ENCODE measurements around the gene INAVA.

The INAVA gene

DNA sequence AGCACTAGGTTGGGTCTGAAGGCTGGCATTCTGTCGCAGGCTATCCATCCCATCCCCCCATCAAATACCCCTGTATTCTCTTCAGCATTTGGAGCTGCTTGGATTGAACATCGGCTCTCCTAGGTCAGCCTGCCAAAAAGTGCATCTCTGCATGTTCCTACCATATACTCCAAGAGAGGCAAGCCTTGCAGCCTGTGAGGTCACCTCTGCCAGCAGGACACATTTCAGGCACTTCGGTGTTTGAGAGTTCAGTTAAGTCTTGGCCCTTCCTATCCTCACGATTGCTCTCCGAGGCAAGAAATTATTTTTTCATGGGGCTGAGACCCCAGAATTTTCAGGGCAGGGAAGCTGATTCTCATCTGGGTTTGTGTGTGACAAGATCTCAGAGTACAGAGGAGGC lies 19.3 kb upstream of the INAVA start:
- no peak for DNase-seq

DNA sequence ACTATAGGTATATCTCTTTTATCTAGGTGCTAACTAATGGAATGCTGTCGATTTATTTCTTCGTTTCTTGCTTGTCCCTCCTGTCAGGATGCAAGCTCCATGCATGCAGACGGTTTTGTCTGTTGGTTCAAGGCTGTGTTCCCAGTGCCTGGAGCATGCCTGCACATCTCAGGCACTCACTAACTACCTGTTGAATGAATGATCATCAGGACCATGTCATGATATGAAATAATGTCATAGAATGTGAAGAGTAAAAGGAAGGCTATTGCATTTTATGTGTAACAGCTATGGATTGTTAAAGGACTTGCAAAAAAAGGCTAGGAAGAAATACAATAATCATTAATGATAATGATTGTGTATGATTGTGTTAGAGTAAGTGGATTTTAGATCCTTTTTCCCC lies 17.7 kb upstream of the INAVA start:
- no peak overlapping the region for H3K4me3 ChIP-seq (ENCODE audit: insufficient read depth, low read depth, low read length, poor library complexity, severe bottlenecking)
- no peak overlapping the region for H3K27ac ChIP-seq (ENCODE audit: insufficient read depth, low read length, poor library complexity, severe bottlenecking)
- no peaks in the 10 kb centered on the region for H3K36me3 ChIP-seq (ENCODE audit: control insufficient read depth, insufficient read depth, low read length)
- H3K9me3 ChIP-seq (ENCODE audit: control insufficient read depth, low read length): no peaks in the 10 kb centered on the region
- no peak for DNase-seq
- no peaks in the 10 kb centered on the region for H3K27me3 ChIP-seq (replicated peaks; ENCODE audit: control insufficient read depth, insufficient read depth, low read length, poor library complexity, severe bottlenecking)
- peaks cover 34% of the 10 kb centered on the region for H3K4me1 ChIP-seq (ENCODE audit: control insufficient read depth, insufficient read depth, low read length, poor library complexity, severe bottlenecking)

More for the DNA sequence above, 19.3 kb upstream of the INAVA start:
- Histone ChIP-seq H3K9me3 (ENCODE audit: control insufficient read depth, low read length) (no peaks in the 10 kb centered on the region), H3K4me3 (ENCODE audit: insufficient read depth, low read depth, low read length, poor library complexity, severe bottlenecking) (no peak overlapping the region), H3K36me3 (ENCODE audit: control insufficient read depth, insufficient read depth, low read length) (no peaks in the 10 kb centered on the region), H3K27ac (ENCODE audit: insufficient read depth, low read length, poor library complexity, severe bottlenecking) (no peak overlapping the region), H3K27me3 (replicated peaks; ENCODE audit: control insufficient read depth, insufficient read depth, low read length, poor library complexity, severe bottlenecking) (no peaks in the 10 kb centered on the region), H3K4me1 (ENCODE audit: control insufficient read depth, insufficient read depth, low read length, poor library complexity, severe bottlenecking) (peaks cover 40% of the 10 kb centered on the region)

DNA sequence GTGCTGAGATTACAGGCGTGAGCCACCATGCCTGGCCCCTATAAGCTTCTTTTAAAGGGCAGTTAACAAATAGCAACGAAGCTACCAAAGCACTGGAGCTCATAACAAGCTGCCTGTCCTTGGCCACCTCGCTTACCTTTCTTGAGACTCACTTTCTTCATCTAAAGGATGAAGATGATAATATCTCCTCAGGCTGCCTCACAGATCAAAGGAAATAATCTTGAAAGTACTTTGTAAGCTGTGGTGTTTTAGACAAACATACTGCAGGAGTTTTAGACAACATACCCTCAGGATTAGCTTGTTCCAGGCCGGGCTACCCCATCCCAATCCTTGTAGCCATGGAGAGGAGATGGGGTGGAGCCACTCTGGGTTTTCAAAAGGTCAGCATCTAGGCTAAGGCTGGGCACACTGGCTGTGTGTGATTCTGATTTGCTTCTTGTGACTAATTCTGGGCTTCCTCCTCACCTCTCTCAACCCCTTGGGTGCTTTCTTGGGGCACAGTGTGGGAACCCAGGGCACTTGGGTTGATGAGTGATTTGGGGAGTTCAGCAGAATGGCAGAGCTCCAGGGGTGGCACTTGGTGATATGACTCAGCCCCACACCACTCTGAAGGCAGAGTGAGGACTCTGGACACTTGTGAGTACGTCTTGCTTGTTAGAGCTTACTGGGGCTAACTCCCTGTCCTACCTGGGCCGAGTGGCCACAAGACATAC lies 16.7 kb upstream of the INAVA start:
- peak overlapping the region; percentile 56 for H3K27ac ChIP-seq (ENCODE audit: insufficient read depth, low read length, poor library complexity, severe bottlenecking)
- H3K27me3 ChIP-seq (replicated peaks; ENCODE audit: control insufficient read depth, insufficient read depth, low read length, poor library complexity, severe bottlenecking): no peaks in the 10 kb centered on the region

DNA sequence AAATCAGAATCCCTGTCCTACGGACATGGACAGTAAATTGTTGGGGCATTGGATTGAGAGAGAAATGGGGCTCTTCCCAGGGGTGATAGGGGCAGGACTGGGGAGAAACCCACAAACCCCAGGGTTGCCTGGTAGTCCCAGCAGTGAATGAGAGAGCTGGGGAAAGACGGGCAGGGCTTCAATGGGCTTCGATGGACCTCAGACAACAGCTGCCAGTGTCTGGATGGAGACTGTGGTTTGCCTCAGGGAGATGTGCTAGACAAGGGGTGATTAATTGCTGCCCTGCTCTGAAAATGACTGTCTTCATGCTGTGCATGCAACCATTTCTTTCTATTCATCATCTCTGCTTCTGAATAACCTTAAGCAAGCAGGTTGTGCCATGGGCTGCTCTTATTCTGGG lies 14.5 kb upstream of the INAVA start:
- Histone ChIP-seq H3K36me3 (ENCODE audit: control insufficient read depth, insufficient read depth, low read length) (no peaks in the 10 kb centered on the region), H3K27me3 (replicated peaks; ENCODE audit: control insufficient read depth, insufficient read depth, low read length, poor library complexity, severe bottlenecking) (no peaks in the 10 kb centered on the region), H3K4me1 (ENCODE audit: control insufficient read depth, insufficient read depth, low read length, poor library complexity, severe bottlenecking) (peaks cover 21% of the 10 kb centered on the region), H3K27ac (ENCODE audit: insufficient read depth, low read length, poor library complexity, severe bottlenecking) (no peak overlapping the region), H3K4me3 (ENCODE audit: insufficient read depth, low read depth, low read length, poor library complexity, severe bottlenecking) (no peak overlapping the region), H3K9me3 (ENCODE audit: control insufficient read depth, low read length) (no peaks in the 10 kb centered on the region)
- no peak for DNase-seq

More for the DNA sequence above, 16.7 kb upstream of the INAVA start:
- H3K4me3 ChIP-seq (ENCODE audit: insufficient read depth, low read depth, low read length, poor library complexity, severe bottlenecking): no peak overlapping the region
- H3K9me3 ChIP-seq (ENCODE audit: control insufficient read depth, low read length): no peaks in the 10 kb centered on the region
- DNase-seq: peak in 2 of 3 donors; percentile 34 to 55
- H3K4me1 ChIP-seq (ENCODE audit: control insufficient read depth, insufficient read depth, low read length, poor library complexity, severe bottlenecking): peaks cover 25% of the 10 kb centered on the region
- no peaks in the 10 kb centered on the region for H3K36me3 ChIP-seq (ENCODE audit: control insufficient read depth, insufficient read depth, low read length)

DNA sequence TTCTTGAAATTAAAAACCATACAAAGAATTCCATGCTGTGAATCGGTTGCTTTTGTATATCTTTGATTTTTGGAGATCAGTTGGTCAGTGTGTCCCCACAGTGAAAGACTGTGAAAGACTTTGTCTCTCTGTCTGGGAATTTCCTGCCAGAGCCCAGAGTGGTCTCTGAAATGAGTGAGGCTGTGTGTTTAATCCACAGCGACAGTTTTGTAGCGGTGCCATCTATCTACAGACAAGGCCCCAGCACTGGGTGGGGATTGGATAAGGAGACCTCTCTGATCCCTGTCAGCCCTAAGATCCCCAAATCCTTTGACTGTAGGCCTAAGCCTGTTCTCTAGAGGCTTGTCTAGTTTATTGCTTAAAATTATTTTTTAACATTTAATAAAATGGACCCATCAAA lies 11.6 kb upstream of the INAVA start:
- Histone ChIP-seq H3K36me3 (ENCODE audit: control insufficient read depth, insufficient read depth, low read length) (no peaks in the 10 kb centered on the region), H3K27me3 (replicated peaks; ENCODE audit: control insufficient read depth, insufficient read depth, low read length, poor library complexity, severe bottlenecking) (no peaks in the 10 kb centered on the region), H3K9me3 (ENCODE audit: control insufficient read depth, low read length) (no peaks in the 10 kb centered on the region), H3K4me3 (ENCODE audit: insufficient read depth, low read depth, low read length, poor library complexity, severe bottlenecking) (no peak overlapping the region), H3K27ac (ENCODE audit: insufficient read depth, low read length, poor library complexity, severe bottlenecking) (no peak overlapping the region), H3K4me1 (ENCODE audit: control insufficient read depth, insufficient read depth, low read length, poor library complexity, severe bottlenecking) (peaks cover 14% of the 10 kb centered on the region)
- DNase-seq: no peak

DNA sequence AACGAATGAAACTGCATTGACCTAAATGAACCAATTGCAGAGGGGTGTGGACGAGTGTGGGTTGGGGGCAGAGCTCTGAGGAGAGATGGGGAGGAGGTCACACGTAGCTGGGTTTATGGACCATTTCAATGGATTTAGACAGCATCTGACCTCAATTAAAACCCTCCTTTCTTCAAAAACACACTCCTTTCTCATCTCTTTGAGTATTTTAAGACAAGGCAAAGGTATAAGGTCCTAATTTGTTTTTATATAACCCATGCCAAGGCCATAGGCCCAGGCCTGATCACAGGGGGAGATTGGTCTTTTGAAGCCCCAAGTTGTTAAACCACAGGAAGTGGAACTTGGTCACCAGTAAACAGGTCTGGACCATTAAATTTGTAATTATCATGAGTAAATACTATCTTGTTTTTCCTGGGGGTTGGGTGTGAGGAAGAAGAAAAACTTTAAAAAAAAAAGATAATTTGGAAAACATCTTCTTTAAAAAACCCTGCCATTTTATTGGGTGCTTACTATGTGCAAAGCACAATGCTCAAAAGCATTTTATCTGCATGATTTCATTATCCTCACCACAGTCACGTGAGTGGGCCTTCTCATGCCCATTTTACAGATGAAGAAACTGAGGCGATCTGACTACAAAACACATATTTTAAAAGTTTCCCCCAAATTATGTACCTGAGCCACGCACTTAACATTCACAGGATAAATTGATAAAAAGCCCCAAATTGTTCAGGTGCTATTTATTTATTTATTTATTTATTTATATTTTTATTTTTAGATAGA lies 8.9 kb upstream of the INAVA start:
- H3K36me3 ChIP-seq (ENCODE audit: control insufficient read depth, insufficient read depth, low read length): no peaks in the 10 kb centered on the region
- H3K4me3 ChIP-seq (ENCODE audit: insufficient read depth, low read depth, low read length, poor library complexity, severe bottlenecking): no peak overlapping the region
- DNase-seq: no peak
- H3K9me3 ChIP-seq (ENCODE audit: control insufficient read depth, low read length): no peaks in the 10 kb centered on the region
- no peaks in the 10 kb centered on the region for H3K27me3 ChIP-seq (replicated peaks; ENCODE audit: control insufficient read depth, insufficient read depth, low read length, poor library complexity, severe bottlenecking)
- peaks cover 30% of the 10 kb centered on the region for H3K4me1 ChIP-seq (ENCODE audit: control insufficient read depth, insufficient read depth, low read length, poor library complexity, severe bottlenecking)
- no peak overlapping the region for H3K27ac ChIP-seq (ENCODE audit: insufficient read depth, low read length, poor library complexity, severe bottlenecking)

DNA sequence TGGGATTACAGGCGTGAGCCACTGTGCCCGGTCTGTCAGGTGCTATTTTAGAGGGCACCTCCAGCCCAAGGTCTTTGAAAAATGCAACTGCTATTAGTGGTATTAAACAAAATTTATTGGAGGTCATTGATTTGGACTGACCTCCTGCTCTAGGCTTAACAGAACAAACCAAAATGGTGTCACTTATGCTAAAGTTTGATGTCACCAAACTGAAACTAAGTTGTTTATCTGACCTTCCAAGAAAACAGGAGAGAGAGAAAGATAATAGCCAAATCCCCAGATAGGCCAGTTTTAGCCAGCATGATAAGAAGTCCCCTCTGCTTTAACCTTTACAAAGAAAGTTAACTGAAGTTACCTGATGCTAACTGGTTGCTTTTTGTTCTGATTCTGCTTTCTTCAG lies 8.1 kb upstream of the INAVA start:
- DNase-seq: no peak
- Histone ChIP-seq H3K4me3 (ENCODE audit: insufficient read depth, low read depth, low read length, poor library complexity, severe bottlenecking) (no peak overlapping the region), H3K27ac (ENCODE audit: insufficient read depth, low read length, poor library complexity, severe bottlenecking) (peak overlapping the region; percentile 58), H3K9me3 (ENCODE audit: control insufficient read depth, low read length) (no peaks in the 10 kb centered on the region), H3K36me3 (ENCODE audit: control insufficient read depth, insufficient read depth, low read length) (no peaks in the 10 kb centered on the region), H3K4me1 (ENCODE audit: control insufficient read depth, insufficient read depth, low read length, poor library complexity, severe bottlenecking) (peaks cover 38% of the 10 kb centered on the region), H3K27me3 (replicated peaks; ENCODE audit: control insufficient read depth, insufficient read depth, low read length, poor library complexity, severe bottlenecking) (no peaks in the 10 kb centered on the region)

DNA sequence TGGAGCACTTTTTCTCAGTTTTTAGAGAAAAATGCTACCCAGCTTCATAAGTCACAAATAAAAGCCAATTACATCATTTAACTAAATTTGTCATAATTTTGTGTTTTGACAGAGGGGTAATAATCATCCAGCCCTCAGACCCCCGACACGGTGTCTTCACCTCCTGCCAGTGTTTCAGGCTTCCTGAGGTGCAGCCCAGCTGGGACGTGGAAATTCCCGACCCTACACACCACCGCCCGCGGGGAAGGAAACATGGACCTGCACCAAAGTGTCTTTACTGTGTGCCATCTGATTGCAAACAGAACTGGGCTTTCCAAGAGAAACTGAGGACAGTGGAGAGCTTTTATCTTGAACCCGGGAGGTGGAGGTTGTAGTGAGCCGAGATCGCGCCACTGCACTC lies 7.7 kb upstream of the INAVA start:
- H3K27ac ChIP-seq (ENCODE audit: insufficient read depth, low read length, poor library complexity, severe bottlenecking): peak overlapping the region; percentile 58

DNA sequence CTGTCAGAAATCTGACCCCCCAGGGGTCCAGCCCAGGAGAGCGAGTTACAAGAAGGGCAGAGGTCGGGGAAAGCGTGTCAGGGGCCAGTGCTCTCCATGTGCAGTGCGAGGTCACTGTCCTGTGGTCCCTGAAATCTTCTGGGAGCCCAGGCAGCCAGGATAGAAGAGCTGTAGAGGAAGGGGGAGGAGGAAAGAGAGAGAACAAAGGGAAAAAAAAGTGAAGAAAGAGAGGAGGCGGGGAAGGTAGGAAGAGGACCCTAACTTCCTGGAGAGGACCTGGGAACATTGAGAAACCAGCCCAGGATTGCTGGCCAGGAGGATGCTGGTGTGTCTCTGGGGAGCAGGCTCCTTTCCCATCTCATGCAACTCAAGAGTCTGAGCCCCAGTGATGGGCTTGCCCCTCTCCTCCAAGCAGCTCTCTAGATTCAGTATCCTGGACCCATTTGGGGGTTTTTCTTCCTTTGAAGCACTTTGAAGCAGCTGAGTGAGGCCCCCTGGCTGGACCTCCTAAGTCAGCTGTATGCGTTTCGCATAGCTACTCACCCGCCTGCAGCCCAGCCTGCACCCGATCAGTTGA lies 6.8 kb upstream of the INAVA start:
- Histone ChIP-seq H3K27ac (ENCODE audit: insufficient read depth, low read length, poor library complexity, severe bottlenecking) (peak overlapping the region; percentile 58), H3K9me3 (ENCODE audit: control insufficient read depth, low read length) (no peaks in the 10 kb centered on the region), H3K27me3 (replicated peaks; ENCODE audit: control insufficient read depth, insufficient read depth, low read length, poor library complexity, severe bottlenecking) (no peaks in the 10 kb centered on the region), H3K4me3 (ENCODE audit: insufficient read depth, low read depth, low read length, poor library complexity, severe bottlenecking) (peak overlapping the region; percentile 24), H3K36me3 (ENCODE audit: control insufficient read depth, insufficient read depth, low read length) (no peaks in the 10 kb centered on the region), H3K4me1 (ENCODE audit: control insufficient read depth, insufficient read depth, low read length, poor library complexity, severe bottlenecking) (peaks cover 42% of the 10 kb centered on the region)
- DNase-seq: no peak

More for the DNA sequence above, 7.7 kb upstream of the INAVA start:
- H3K4me1 ChIP-seq (ENCODE audit: control insufficient read depth, insufficient read depth, low read length, poor library complexity, severe bottlenecking): peaks cover 42% of the 10 kb centered on the region
- no peak overlapping the region for H3K4me3 ChIP-seq (ENCODE audit: insufficient read depth, low read depth, low read length, poor library complexity, severe bottlenecking)
- no peaks in the 10 kb centered on the region for H3K9me3 ChIP-seq (ENCODE audit: control insufficient read depth, low read length)
- H3K27me3 ChIP-seq (replicated peaks; ENCODE audit: control insufficient read depth, insufficient read depth, low read length, poor library complexity, severe bottlenecking): no peaks in the 10 kb centered on the region
- no peak for DNase-seq
- no peaks in the 10 kb centered on the region for H3K36me3 ChIP-seq (ENCODE audit: control insufficient read depth, insufficient read depth, low read length)

DNA sequence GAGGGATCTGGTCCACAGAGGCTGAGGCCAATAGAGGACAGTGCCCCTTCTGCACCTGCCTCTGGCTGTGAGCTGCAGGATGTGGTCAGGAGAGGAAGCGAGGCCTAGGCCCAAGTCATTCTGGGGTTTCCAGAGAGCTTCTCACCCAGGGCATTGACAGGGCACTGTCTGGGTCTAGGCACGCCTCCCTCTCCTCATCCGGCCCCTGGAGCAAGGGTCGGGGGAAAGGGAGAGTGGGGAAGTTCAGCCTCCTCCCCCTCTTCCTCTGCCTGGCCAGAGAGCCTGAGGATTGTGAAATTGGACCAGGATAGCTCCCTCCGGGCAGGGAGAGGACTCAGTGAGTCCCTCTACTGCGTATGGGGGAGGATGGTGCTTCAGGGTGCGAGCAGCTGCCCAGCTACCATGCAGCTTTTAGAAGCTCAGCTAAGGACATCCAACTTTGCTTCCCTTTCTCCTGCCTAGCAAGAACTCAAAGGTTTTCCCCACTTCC lies 6.3 kb upstream of the INAVA start:
- H3K9me3 ChIP-seq (ENCODE audit: control insufficient read depth, low read length): no peaks in the 10 kb centered on the region
- H3K27ac ChIP-seq (ENCODE audit: insufficient read depth, low read length, poor library complexity, severe bottlenecking): peak overlapping the region; percentile 58
- peak overlapping the region; percentile 13 for H3K4me3 ChIP-seq (ENCODE audit: insufficient read depth, low read depth, low read length, poor library complexity, severe bottlenecking)
- H3K36me3 ChIP-seq (ENCODE audit: control insufficient read depth, insufficient read depth, low read length): no peaks in the 10 kb centered on the region
- peaks cover 42% of the 10 kb centered on the region for H3K4me1 ChIP-seq (ENCODE audit: control insufficient read depth, insufficient read depth, low read length, poor library complexity, severe bottlenecking)
- no peaks in the 10 kb centered on the region for H3K27me3 ChIP-seq (replicated peaks; ENCODE audit: control insufficient read depth, insufficient read depth, low read length, poor library complexity, severe bottlenecking)
- DNase-seq: peak; percentile 62 to 70 (median 64)

Data from effector memory CD4-positive, alpha-beta T cell (primary cell).